WTC11 (cell line): Measurements from ENCODE around the gene LCT.

Source experiments
- CBFB ChIP-seq: sonication (generic); formaldehyde crosslinking; IDR thresholded peaks from 2 replicates; pipeline ENCODE4 v1.8.1; 2022; ENCODE audit warnings: mild to moderate bottlenecking, low read depth, missing genetic modification reagents
- CREB1 ChIP-seq: sonication (generic); formaldehyde crosslinking; IDR thresholded peaks from 2 replicates; pipeline ENCODE4 v1.8.0; 2023; ENCODE audit warnings: mild to moderate bottlenecking, missing genetic modification reagents
- RELA ChIP-seq: sonication (generic); formaldehyde crosslinking; IDR thresholded peaks from 2 replicates; pipeline ENCODE4 v1.8.1; 2022; ENCODE audit warnings: missing genetic modification reagents, mild to moderate bottlenecking, borderline replicate concordance
- SMAD4 ChIP-seq: sonication (generic); formaldehyde crosslinking; IDR thresholded peaks from 2 replicates; pipeline ENCODE4 v1.8.0; 2022; ENCODE audit warnings: mild to moderate bottlenecking, missing genetic modification reagents
- ZNF121 ChIP-seq: sonication (generic); formaldehyde crosslinking; IDR thresholded peaks from 2 replicates; pipeline ENCODE4 v1.8.0; 2023; ENCODE audit warnings: missing genetic modification reagents
- ZNF671 ChIP-seq: fragments of 250-450 bp; sonication (Bioruptor Pico); IDR thresholded peaks from 2 replicates; pipeline ENCODE4 v1.8.0; 2021; ENCODE audit warnings: mild to moderate bottlenecking
- TF ChIP-seq, protein P1 (sequence below): fragments of 200-600 bp; IDR thresholded peaks from 2 replicates; pipeline ENCODE4 v1.8.0; 2022; ENCODE audit warnings: antibody characterized with exemption
- TF ChIP-seq, protein P2 (sequence below): fragments of 250-450 bp; sonication (Bioruptor Pico); IDR thresholded peaks from 2 replicates; pipeline ENCODE4 v1.9.0; 2021; ENCODE audit warnings: moderate library complexity, mild to moderate bottlenecking, inconsistent platforms, borderline replicate concordance

DNA sequence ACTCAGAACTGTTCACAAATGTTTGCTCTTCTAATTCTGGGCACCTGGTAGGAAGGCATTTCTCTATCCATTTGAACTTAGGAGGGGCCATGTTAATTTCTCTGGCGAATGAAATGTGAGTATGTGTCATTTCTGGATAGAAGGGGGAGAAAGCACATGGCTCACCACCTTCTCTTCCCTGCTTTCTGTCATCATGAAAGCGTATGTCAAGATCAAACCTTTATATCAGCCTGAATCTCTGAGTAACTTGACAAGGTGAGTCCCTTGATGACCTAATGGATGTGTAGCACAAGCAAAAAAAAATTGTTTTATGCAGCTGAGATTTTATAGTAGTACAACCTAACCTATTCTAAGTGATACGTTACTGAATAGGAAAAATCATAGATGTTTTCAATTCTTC is 12.1 kb upstream of the LCT start:
- TF ChIP-seq, protein P1, sequence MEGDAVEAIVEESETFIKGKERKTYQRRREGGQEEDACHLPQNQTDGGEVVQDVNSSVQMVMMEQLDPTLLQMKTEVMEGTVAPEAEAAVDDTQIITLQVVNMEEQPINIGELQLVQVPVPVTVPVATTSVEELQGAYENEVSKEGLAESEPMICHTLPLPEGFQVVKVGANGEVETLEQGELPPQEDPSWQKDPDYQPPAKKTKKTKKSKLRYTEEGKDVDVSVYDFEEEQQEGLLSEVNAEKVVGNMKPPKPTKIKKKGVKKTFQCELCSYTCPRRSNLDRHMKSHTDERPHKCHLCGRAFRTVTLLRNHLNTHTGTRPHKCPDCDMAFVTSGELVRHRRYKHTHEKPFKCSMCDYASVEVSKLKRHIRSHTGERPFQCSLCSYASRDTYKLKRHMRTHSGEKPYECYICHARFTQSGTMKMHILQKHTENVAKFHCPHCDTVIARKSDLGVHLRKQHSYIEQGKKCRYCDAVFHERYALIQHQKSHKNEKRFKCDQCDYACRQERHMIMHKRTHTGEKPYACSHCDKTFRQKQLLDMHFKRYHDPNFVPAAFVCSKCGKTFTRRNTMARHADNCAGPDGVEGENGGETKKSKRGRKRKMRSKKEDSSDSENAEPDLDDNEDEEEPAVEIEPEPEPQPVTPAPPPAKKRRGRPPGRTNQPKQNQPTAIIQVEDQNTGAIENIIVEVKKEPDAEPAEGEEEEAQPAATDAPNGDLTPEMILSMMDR, result no peak
- TF ChIP-seq CREB1 (CRISPR knock-in tag) (no peak), ZNF121 (CRISPR knock-in tag) (no peak), RELA (CRISPR knock-in tag) (no peak), SMAD4 (no peak), ZNF671 (CRISPR knock-in tag) (no peak), CBFB (CRISPR knock-in tag) (no peak)
- TF ChIP-seq, protein P2, sequence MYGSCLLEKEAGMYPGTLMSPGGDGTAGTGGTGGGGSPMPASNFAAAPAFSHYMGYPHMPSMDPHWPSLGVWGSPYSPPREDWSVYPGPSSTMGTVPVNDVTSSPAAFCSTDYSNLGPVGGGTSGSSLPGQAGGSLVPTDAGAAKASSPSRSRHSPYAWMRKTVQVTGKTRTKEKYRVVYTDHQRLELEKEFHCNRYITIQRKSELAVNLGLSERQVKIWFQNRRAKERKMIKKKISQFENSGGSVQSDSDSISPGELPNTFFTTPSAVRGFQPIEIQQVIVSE (CRISPR knock-in tag), result no peak
